GM13977 (cell line): ENCODE data around the gene IFT81.
"Not testable (repeated sequence)": the region's sequence is repeated elsewhere in the genome, so short reads cannot be mapped to it uniquely, and the experiment has no call there.

Experiments
- DNase-seq: peaks from one replicate; pipeline ENCODE4 v3.0.0; 2012; ENCODE audit warnings: low spot score
- CTCF ChIP-seq: IDR thresholded peaks from 2 replicates; pipeline ENCODE4 v1.5.1; 2012; ENCODE audit warnings: mild to moderate bottlenecking, control low read depth; ENCODE audit not compliant: insufficient read depth; ENCODE audit errors: extremely low read depth, missing control alignments
- in situ Hi-C: fragments of 300-500 bp; cut with MboI; formaldehyde crosslinking; loops from one replicate; pipeline ENCODE4 v1.12.0; 2022; ENCODE audit warnings: low sequenced_read_pairs, low pct_unique_long_range_greater_than_20kb, mixed read lengths, inconsistent platforms; ENCODE audit not compliant: unreplicated experiment

IFT81 gene

GRCh38 chr12:110254971-110255540, 130.9 kb downstream of the IFT81 start:
- no peak for DNase-seq
- in situ Hi-C loops = no loop called here
- TF ChIP-seq CTCF = no peak

GRCh38 chr12:110255890-110256456, 131.8 kb downstream of the IFT81 start:
- in situ Hi-C loops = not testable (repeated sequence)

GRCh38 chr12:110256780-110257431, 132.7 kb downstream of the IFT81 start:
- TF ChIP-seq CTCF = no peak
- in situ Hi-C loops = no loop called here
- DNase-seq = no peak

More at GRCh38 chr12:110255890-110256456, 131.8 kb downstream of the IFT81 start:
- DNase-seq = not testable (repeated sequence)

GRCh38 chr12:110258466-110258865, 134.3 kb downstream of the IFT81 start:
- in situ Hi-C loops = no loop called here

GRCh38 chr12:110262442-110263388, 138.6 kb downstream of the IFT81 start:
- no peak for TF ChIP-seq CTCF
- in situ Hi-C loops = no loop called here
- no peak for DNase-seq

More at GRCh38 chr12:110258466-110258865, 134.3 kb downstream of the IFT81 start:
- no peak for TF ChIP-seq CTCF
- DNase-seq = no peak

- no peak for DNase-seq
- TF ChIP-seq CTCF = no peak
- in situ Hi-C loops = no loop called here
Observed at GRCh38 chr12:110266381-110266960, 142.3 kb downstream of the IFT81 start.
